KMS-11 (cell line): ENCODE results near the gene SYNE3.

Experiments used
- H2AFZ ChIP-seq: fragments of 200-600 bp; sonication (generic); 2 replicates; pipeline ENCODE4 v1.6.1; 2016; ENCODE audit warnings: antibody characterized with exemption, mixed run types, low read depth
- H3K27ac ChIP-seq: fragments of 200-600 bp; sonication (generic); 2 replicates; pipeline ENCODE4 v1.6.1; 2016; ENCODE audit warnings: mild to moderate bottlenecking, mixed run types
- H3K27me3 ChIP-seq: fragments of 200-600 bp; sonication (generic); 2 replicates; pipeline ENCODE4 v1.6.1; 2017; ENCODE audit warnings: mild to moderate bottlenecking, low read depth, mixed run types, moderate library complexity; ENCODE audit not compliant: insufficient read depth
- H3K36me3 ChIP-seq: fragments of 200-600 bp; sonication (generic); 2 replicates; pipeline ENCODE4 v1.6.1; 2017; ENCODE audit warnings: mild to moderate bottlenecking, mixed run types; ENCODE audit not compliant: insufficient read depth
- H3K4me1 ChIP-seq: fragments of 200-600 bp; sonication (generic); 2 replicates; pipeline ENCODE4 v1.6.1; 2016; ENCODE audit warnings: mild to moderate bottlenecking, low read depth, mixed run types; ENCODE audit not compliant: poor library complexity, severe bottlenecking
- H3K4me2 ChIP-seq: fragments of 200-600 bp; sonication (generic); 2 replicates; pipeline ENCODE4 v1.7.0; 2016; ENCODE audit warnings: mild to moderate bottlenecking, mixed run types
- H3K4me3 ChIP-seq: fragments of 200-600 bp; sonication (generic); IDR thresholded peaks from 2 replicates; pipeline ENCODE4 v1.6.1; 2017; ENCODE audit warnings: low read depth, low read length, mixed read lengths; ENCODE audit not compliant: insufficient read depth
- H3K79me2 ChIP-seq: fragments of 200-600 bp; sonication (generic); 2 replicates; pipeline ENCODE4 v1.6.1; 2016; ENCODE audit warnings: low read depth, mixed run types; ENCODE audit not compliant: insufficient read depth
- H3K9ac ChIP-seq: fragments of 200-600 bp; sonication (generic); 2 replicates; pipeline ENCODE4 v1.6.1; 2016; ENCODE audit warnings: mild to moderate bottlenecking, mixed run types
- H4K20me1 ChIP-seq: fragments of 200-600 bp; sonication (generic); 2 replicates; pipeline ENCODE4 v1.6.1; 2016; ENCODE audit warnings: mild to moderate bottlenecking, mixed run types; ENCODE audit not compliant: insufficient read depth
- CTCF ChIP-seq: fragments of 200-600 bp; sonication (generic); conservative IDR thresholded peaks from 2 replicates; pipeline ENCODE4 v1.6.1; 2017; ENCODE audit warnings: low read depth, mild to moderate bottlenecking, antibody characterized with exemption, low read length, moderate library complexity, mixed read lengths

SYNE3 gene

DNA sequence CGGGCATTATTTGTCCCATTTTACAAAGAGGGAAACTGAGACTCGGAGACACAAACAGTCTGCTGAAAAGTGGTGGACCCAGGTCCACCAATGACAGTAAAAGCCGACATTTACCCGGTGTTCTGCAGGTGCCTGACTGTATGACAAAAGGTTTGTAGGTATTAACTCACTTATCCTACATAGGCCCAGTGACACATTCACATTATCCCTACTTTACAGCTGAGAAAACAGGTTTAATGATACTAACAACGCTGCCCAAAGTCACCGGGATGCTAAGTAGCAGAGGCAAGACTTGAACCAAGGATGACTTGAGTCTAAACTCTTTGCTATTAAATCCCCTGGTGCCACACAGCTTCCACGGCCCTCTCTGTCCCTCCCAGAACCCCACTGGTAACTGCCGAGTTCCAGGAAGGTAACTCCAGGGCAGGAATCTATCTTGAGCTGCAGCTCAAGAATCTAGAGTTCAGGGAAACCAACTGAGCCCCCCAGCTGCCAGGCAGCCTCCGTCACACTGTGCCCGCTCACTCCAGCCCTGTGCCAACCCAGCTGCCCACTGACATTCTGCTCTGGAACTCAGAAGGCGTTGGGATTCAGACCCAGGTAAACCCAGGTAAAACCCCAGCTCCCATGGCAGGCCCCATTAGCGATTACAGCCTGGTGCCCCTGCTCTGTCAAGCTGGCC, 33.7 kb downstream of the SYNE3 start:
- H3K4me1 ChIP-seq = no peaks in the 10 kb centered on the region
- H3K4me3 ChIP-seq = no peak overlapping the region
- no peaks in the 10 kb centered on the region for H3K27me3 ChIP-seq
- H3K9ac ChIP-seq = no peak overlapping the region
- no peaks in the 10 kb centered on the region for H3K79me2 ChIP-seq
- H4K20me1 ChIP-seq = no peaks in the 10 kb centered on the region
- H3K36me3 ChIP-seq = no peaks in the 10 kb centered on the region
- H2AFZ ChIP-seq = no peak overlapping the region
- TF ChIP-seq CTCF = no peak
- H3K4me2 ChIP-seq = no peak overlapping the region
- no peak overlapping the region for H3K27ac ChIP-seq

GRCh38 chr14:95481391-95482022, 34.9 kb downstream of the SYNE3 start:
- Histone ChIP-seq H3K9ac (no peak overlapping the region), H3K27ac (no peak overlapping the region), H3K4me3 (no peak overlapping the region), H3K4me1 (no peaks in the 10 kb centered on the region), H3K4me2 (no peak overlapping the region), H3K27me3 (no peaks in the 10 kb centered on the region), H4K20me1 (no peaks in the 10 kb centered on the region), H2AFZ (no peak overlapping the region), H3K79me2 (0 out of 2 replicates have a peak, but pooled peaks cover 6% of the 10 kb centered on the region), H3K36me3 (no peaks in the 10 kb centered on the region)
- TF ChIP-seq CTCF = no peak

DNA sequence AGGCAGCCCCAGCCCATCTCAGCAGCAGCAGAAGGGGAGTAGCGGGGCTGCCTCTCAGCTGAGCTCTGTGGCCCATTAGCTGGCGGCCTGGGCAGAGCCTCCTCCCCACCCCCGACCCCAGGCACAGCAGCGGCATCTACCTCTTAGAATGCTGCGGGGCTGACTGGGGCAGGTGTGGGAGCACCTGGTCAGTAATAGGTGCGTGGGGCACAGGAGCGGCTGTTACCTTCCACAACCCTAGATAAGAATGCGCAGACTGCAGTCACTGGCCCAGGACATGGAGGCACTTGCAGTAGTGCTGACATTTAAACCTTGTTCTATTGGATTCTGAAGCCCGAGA, 35.6 kb downstream of the SYNE3 start:
- H4K20me1 ChIP-seq = no peaks in the 10 kb centered on the region
- H3K4me2 ChIP-seq = no peak overlapping the region
- 0 out of 2 replicates have a peak, but pooled peaks cover 6% of the 10 kb centered on the region for H3K79me2 ChIP-seq
- H2AFZ ChIP-seq = no peak overlapping the region
- H3K27me3 ChIP-seq = no peaks in the 10 kb centered on the region
- no peak overlapping the region for H3K9ac ChIP-seq
- no peaks in the 10 kb centered on the region for H3K36me3 ChIP-seq
- no peaks in the 10 kb centered on the region for H3K4me1 ChIP-seq
- no peak for TF ChIP-seq CTCF
- H3K27ac ChIP-seq = no peak overlapping the region
- H3K4me3 ChIP-seq = no peak overlapping the region

DNA sequence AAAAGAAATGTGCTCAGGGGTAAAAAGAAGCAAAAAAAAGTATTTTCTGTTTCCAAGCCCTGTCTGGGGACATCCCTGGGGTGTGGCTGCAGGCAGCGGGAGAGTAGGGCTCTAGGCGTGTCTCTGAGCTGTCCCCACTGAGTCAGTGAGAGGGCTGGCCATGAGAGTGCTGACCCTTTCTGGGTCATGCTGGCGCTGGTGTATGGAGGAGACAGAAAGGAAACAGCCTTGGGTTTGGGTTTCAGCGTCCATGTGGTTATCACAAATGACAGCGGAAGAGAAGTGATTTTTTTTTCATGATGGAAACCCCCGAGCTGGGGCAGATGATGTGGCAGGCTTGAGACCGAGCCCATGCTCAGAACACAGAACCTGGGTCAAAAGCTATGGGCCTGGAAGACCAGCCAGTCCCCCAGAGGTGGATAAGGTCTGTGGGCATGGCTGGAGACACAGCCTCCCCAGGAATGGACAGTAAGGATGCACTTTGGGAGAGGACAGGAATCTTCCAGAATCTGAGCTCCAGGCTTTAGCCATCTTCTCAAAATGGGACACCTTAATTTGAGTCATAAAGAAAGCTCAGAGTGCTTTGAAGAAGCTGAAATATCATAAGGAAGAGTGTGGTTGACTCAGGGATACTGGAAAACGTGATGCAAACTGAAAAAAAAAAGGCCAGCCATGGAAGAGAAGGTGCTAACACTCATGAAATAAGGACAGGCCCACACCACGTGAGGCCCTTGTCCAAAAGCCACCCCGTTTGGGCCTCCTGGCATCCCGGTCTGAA, 36.2 kb downstream of the SYNE3 start:
- Histone ChIP-seq H3K27me3 (no peaks in the 10 kb centered on the region), H3K27ac (no peak overlapping the region), H3K36me3 (no peaks in the 10 kb centered on the region), H3K4me3 (no peak overlapping the region), H3K79me2 (0 out of 2 replicates have a peak, but pooled peaks cover 6% of the 10 kb centered on the region), H3K4me2 (no peak overlapping the region), H2AFZ (no peak overlapping the region), H3K9ac (no peak overlapping the region), H4K20me1 (no peaks in the 10 kb centered on the region), H3K4me1 (no peaks in the 10 kb centered on the region)
- no peak for TF ChIP-seq CTCF
